Keratinocyte (primary cell): ENCODE data around the gene C1QBP. TPM values are rescaled to one million over a fixed set of nuclear protein-coding genes. Genes with fewer than 3 reads are reported as not detected.
"Not testable (repeated sequence)": the region's sequence is repeated elsewhere in the genome, so short reads cannot be mapped to it uniquely, and the experiment has no call there.

Source experiments
- DNase-seq: peaks from one replicate; pipeline ENCODE4 v3.0.0-alpha.2; 2011; ENCODE audit warnings: low read depth, missing footprints, low spot score
- FAIRE-seq: peaks from 2 replicates; lab custom pipeline; 2011; peaks lifted over from hg19 to GRCh38; lab: Jason Lieb, UNC
- H2AFZ ChIP-seq: 2 replicates; pipeline ENCODE4 v1.6.0; 2012; ENCODE audit warnings: low read length, control low read depth, inconsistent platforms; ENCODE audit not compliant: control insufficient read depth
- H3K27ac ChIP-seq: 2 replicates; pipeline ENCODE4 v1.5.1; 2011; ENCODE audit warnings: low read length; ENCODE audit not compliant: control insufficient read depth, insufficient read depth
- H3K27me3 ChIP-seq: 3 replicates; pipeline ENCODE4 v1.6.0; 2011; ENCODE audit warnings: low read length; ENCODE audit not compliant: control insufficient read depth, insufficient read depth; ENCODE audit errors: extremely low read depth
- H3K36me3 ChIP-seq, 2 experiments: 2 replicates in 1 of 2; 3 replicates in 1 of 2; pipeline ENCODE4 v1.5.1; 2011; ENCODE audit warnings: low read length in 2 of 2, mild to moderate bottlenecking in 1 of 2; ENCODE audit not compliant: control insufficient read depth in 2 of 2, insufficient read depth in 2 of 2; ENCODE audit errors: extremely low read depth in 1 of 2
- H3K4me1 ChIP-seq: 3 replicates; pipeline ENCODE4 v1.5.1; 2011; ENCODE audit warnings: low read length; ENCODE audit not compliant: control insufficient read depth, insufficient read depth; ENCODE audit errors: extremely low read depth
- H3K4me2 ChIP-seq: 3 replicates; pipeline ENCODE4 v1.6.0; 2011; ENCODE audit warnings: low read depth, low read length; ENCODE audit not compliant: control insufficient read depth, insufficient read depth; ENCODE audit errors: extremely low read depth
- H3K4me3 ChIP-seq, 3 experiments: fragments of 200-600 bp in 1 of 3; sonication (generic) in 1 of 3; 2 replicates in 2 of 3; 3 replicates in 1 of 3; pipeline ENCODE4 v1.5.1; 2011 to 2016; ENCODE audit warnings: low read length in 3 of 3, mild to moderate bottlenecking in 3 of 3, control low read depth in 2 of 3, inconsistent platforms in 1 of 3, low read depth in 1 of 3, mixed read lengths in 1 of 3, mixed run types in 1 of 3, moderate library complexity in 1 of 3; ENCODE audit not compliant: control insufficient read depth in 2 of 3, insufficient read depth in 2 of 3; ENCODE audit errors: extremely low read depth in 1 of 3
- H3K79me2 ChIP-seq: 2 replicates; pipeline ENCODE4 v1.6.0; 2012; ENCODE audit warnings: low read length; ENCODE audit not compliant: control insufficient read depth, insufficient read depth
- H3K9ac ChIP-seq: 3 replicates; pipeline ENCODE4 v1.6.0; 2011; ENCODE audit warnings: low read length; ENCODE audit not compliant: control insufficient read depth, insufficient read depth; ENCODE audit errors: extremely low read depth
- H3K9me1 ChIP-seq: 3 replicates; pipeline ENCODE4 v1.6.0; 2011; ENCODE audit warnings: low read length; ENCODE audit not compliant: control insufficient read depth, insufficient read depth; ENCODE audit errors: extremely low read depth
- H3K9me3 ChIP-seq: 2 replicates; pipeline ENCODE4 v1.5.1; 2012; ENCODE audit warnings: low read depth, low read length; ENCODE audit not compliant: control insufficient read depth
- H4K20me1 ChIP-seq: 3 replicates; pipeline ENCODE4 v1.6.0; 2011; ENCODE audit warnings: low read length; ENCODE audit not compliant: control insufficient read depth, insufficient read depth; ENCODE audit errors: extremely low read depth
- CTCF ChIP-seq, 3 experiments: IDR thresholded peaks in 1 of 3; conservative IDR thresholded peaks in 1 of 3; optimal IDR thresholded peaks in 1 of 3; 2 replicates in 2 of 3; 3 replicates in 1 of 3; pipeline versions ENCODE3 to v1.5.1; 2011; ENCODE audit warnings: low read length in 3 of 3, mild to moderate bottlenecking in 3 of 3, moderate library complexity in 2 of 3, control low read depth in 1 of 3, inconsistent platforms in 1 of 3; ENCODE audit not compliant: insufficient read depth in 2 of 3; ENCODE audit errors: extremely low read depth in 1 of 3
- EZH2 ChIP-seq: IDR thresholded peaks from one replicate; pipeline ENCODE4 v1.6.1; 2012; ENCODE audit warnings: inconsistent platforms, mild to moderate bottlenecking, low read length, moderate library complexity
- dilution Hi-C: fragments of 300-500 bp; cut with MboI; formaldehyde crosslinking; loops from one replicate; pipeline ENCODE4 v1.7.0; 2020; ENCODE audit warnings: low sequenced_read_pairs; ENCODE audit not compliant: extremely low pct_ligation_motif_present
- polyA plus RNA-seq, 5 experiments: library from polyadenylated mRNA; depleted of rRNA in 3 of 5; stranded (reverse) in 3 of 5; stranded (forward) in 1 of 5; unstranded in 1 of 5; fragments of >200 nt; gene quantifications; 1 replicate in 1 of 5; 2 replicates in 3 of 5; 3 replicates in 1 of 5; pipeline versions ENCODE4 v1.2.1 to v1.2.3, GENCODE V29; 2011 to 2012; ENCODE audit warnings: missing spikeins in 2 of 5, low read depth in 1 of 5, low replicate concordance in 1 of 5

The C1QBP gene
- polyA plus RNA-seq, 1 donor (not counting 4 experiments of a cell fraction or from before 2014, with no cell fraction given) = 431 TPM

GRCh38 chr17:5434984-5435383 is 4.0 kb downstream of the C1QBP start:
- no peaks in the 10 kb centered on the region for H3K27me3 ChIP-seq
- peaks cover 13% of the 10 kb centered on the region for H4K20me1 ChIP-seq
- H3K27ac ChIP-seq = no peak overlapping the region
- dilution Hi-C loops = no loop called here
- peaks cover 12% of the 10 kb centered on the region for H3K9me1 ChIP-seq
- DNase-seq (no peak), FAIRE-seq (no peak)
- no peak overlapping the region for H3K4me2 ChIP-seq
- no peak overlapping the region for H3K4me3 ChIP-seq
- H3K9me3 ChIP-seq = no peaks in the 10 kb centered on the region
- H3K36me3 ChIP-seq = peaks cover 24 to 70% of the 10 kb centered on the region in 2 experiments
- H3K4me1 ChIP-seq = peaks cover 64% of the 10 kb centered on the region
- H3K79me2 ChIP-seq = peaks cover 55% of the 10 kb centered on the region
- TF ChIP-seq CTCF (optimal IDR thresholded peaks at IDR 0.05 in 1 of 3, IDR thresholded peaks at IDR 0.05 in 1 of 3, conservative IDR thresholded peaks at IDR 0.05 in 1 of 3; ENCODE audit: extremely low read depth in 1 of 3, insufficient read depth in 2 of 3, low read length in 3 of 3) (no peak), EZH2 (no peak)
- no peak overlapping the region for H3K9ac ChIP-seq
- H2AFZ ChIP-seq = no peak overlapping the region

DNA sequence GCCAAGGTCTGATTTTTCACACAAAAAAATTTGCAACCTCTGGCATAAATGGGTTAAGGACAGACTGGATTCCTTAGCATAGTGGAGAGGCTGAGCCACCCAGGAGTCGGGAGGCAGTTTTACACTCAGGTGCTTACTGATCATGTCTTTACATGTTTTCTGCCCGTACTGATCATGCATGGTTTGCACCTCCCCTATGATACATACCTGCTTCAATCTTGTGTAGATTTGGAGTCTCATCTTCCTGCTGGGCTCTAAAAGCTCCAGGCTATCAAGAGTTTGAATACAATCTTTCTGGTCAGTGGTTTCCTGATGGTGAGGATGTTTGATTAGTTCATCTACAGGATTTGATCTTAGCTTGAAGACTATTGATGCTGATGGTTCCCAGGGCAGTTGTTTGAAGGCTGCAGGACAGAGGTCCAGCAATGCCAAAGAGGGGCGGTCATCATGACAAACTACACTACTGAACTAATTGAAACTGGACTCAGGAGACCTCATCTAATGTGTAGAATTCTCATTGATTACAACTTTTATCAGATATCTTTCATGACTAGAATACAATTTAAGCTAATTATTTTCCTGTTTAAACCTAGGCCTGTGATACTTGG is 6.9 kb downstream of the C1QBP start:
- H3K4me3 ChIP-seq = no peak overlapping the region
- no peak overlapping the region for H3K9ac ChIP-seq
- H2AFZ ChIP-seq = no peak overlapping the region
- H3K27me3 ChIP-seq = no peaks in the 10 kb centered on the region
- peaks cover 12% of the 10 kb centered on the region for H3K9me1 ChIP-seq
- DNase-seq = peak; percentile 60
- no peaks in the 10 kb centered on the region for H3K9me3 ChIP-seq
- H3K4me1 ChIP-seq = peaks cover 51% of the 10 kb centered on the region
- H4K20me1 ChIP-seq = peaks cover 13% of the 10 kb centered on the region
- H3K27ac ChIP-seq = peak overlapping the region; percentile 62
- H3K4me2 ChIP-seq = peak overlapping the region; percentile 29
- H3K36me3 ChIP-seq = peaks cover 27 to 72% of the 10 kb centered on the region in 2 experiments
- peak; percentile 99 for FAIRE-seq
- peaks cover 36% of the 10 kb centered on the region for H3K79me2 ChIP-seq
- TF ChIP-seq CTCF (optimal IDR thresholded peaks at IDR 0.05 in 1 of 3, IDR thresholded peaks at IDR 0.05 in 1 of 3, conservative IDR thresholded peaks at IDR 0.05 in 1 of 3; ENCODE audit: extremely low read depth in 1 of 3, insufficient read depth in 2 of 3, low read length in 3 of 3) (no peak), EZH2 (no peak)
- dilution Hi-C loops = no loop called here

GRCh38 chr17:5431234-5431633 is 7.7 kb downstream of the C1QBP start:
- Histone ChIP-seq H3K36me3 (peaks cover 25 to 67% of the 10 kb centered on the region in 2 experiments), H3K27ac (peak overlapping the region; percentile 62), H3K79me2 (peaks cover 28% of the 10 kb centered on the region), H3K4me1 (peaks cover 42% of the 10 kb centered on the region), H4K20me1 (peaks cover 13% of the 10 kb centered on the region), H3K9me1 (peaks cover 12% of the 10 kb centered on the region)
- H3K4me3 ChIP-seq, DNase-seq, H3K9ac ChIP-seq, H3K27me3 ChIP-seq, H3K9me3 ChIP-seq, dilution Hi-C loops, H2AFZ ChIP-seq, H3K4me2 ChIP-seq, FAIRE-seq: not testable (repeated sequence)
